K562 (cell line): ENCODE results near the gene TMEM120B. TPM values are rescaled to one million over a fixed set of nuclear protein-coding genes. Genes with fewer than 3 reads are reported as not detected.

Source experiments
- CEBPZ ChIP-seq: fragments of 150-350 bp; IDR thresholded peaks from 2 replicates; pipeline ENCODE4 v1.6.1; 2014; ENCODE audit warnings: low read depth, mild to moderate bottlenecking, low read length, borderline replicate concordance
- HES1 ChIP-seq: fragments of 450-650 bp; IDR thresholded peaks from 2 replicates; pipeline ENCODE4 v1.6.1; 2016; ENCODE audit warnings: low read depth, mild to moderate bottlenecking, moderate library complexity
- JUNB ChIP-seq: fragments of 450-650 bp; formaldehyde crosslinking; conservative IDR thresholded peaks from 2 replicates; pipeline ENCODE4 v1.4.0; 2020; ENCODE audit warnings: mild to moderate bottlenecking
- MEF2D ChIP-seq: conservative IDR thresholded peaks from 2 replicates; pipeline ENCODE4 v1.6.1; 2016; ENCODE audit warnings: low read depth, missing genetic modification characterization, missing compliant biosample characterization
- POLR2A ChIP-seq: fragments of 450-650 bp; conservative IDR thresholded peaks from 2 replicates; pipeline ENCODE4 v1.6.1; 2016
- SIN3A ChIP-seq, 2 experiments: fragments of 150-350 bp in 1 of 2; IDR thresholded peaks; 2 replicates each; pipeline ENCODE4 v1.6.1; 2011 to 2016; ENCODE audit warnings: borderline replicate concordance in 2 of 2, low read depth in 2 of 2, low read length in 2 of 2, mild to moderate bottlenecking in 2 of 2, moderate library complexity in 2 of 2; ENCODE audit not compliant: control insufficient read depth in 1 of 2
- SMARCE1 ChIP-seq: fragments of 450-650 bp; IDR thresholded peaks from 2 replicates; pipeline ENCODE4 v1.7.1; 2016; ENCODE audit warnings: mild to moderate bottlenecking
- SRSF3 ChIP-seq: fragments of 200-400 bp; formaldehyde crosslinking; IDR thresholded peaks from 2 replicates; pipeline ENCODE4 v1.6.1; 2016; ENCODE audit warnings: mild to moderate bottlenecking, low read length, moderate library complexity; ENCODE audit not compliant: insufficient read depth
- STAT6 ChIP-seq: sonication (generic); formaldehyde crosslinking; IDR thresholded peaks from 2 replicates; pipeline ENCODE4 v1.8.1; 2023; ENCODE audit warnings: mild to moderate bottlenecking, missing genetic modification reagents
- TCF15 ChIP-seq: fragments of 250-450 bp; sonication (Bioruptor Pico); IDR thresholded peaks from 2 replicates; pipeline ENCODE4 v1.8.0; 2022; ENCODE audit warnings: moderate library complexity, mild to moderate bottlenecking, inconsistent platforms
- ZBTB17 ChIP-seq: fragments of 450-650 bp; formaldehyde crosslinking; IDR thresholded peaks from 2 replicates; pipeline ENCODE4 v1.4.0; 2020; ENCODE audit warnings: mild to moderate bottlenecking
- ZHX1 ChIP-seq: fragments of 150-350 bp; conservative IDR thresholded peaks from 2 replicates; pipeline ENCODE4 v1.6.1; 2014; ENCODE audit warnings: low read length
- ZNF133 ChIP-seq: fragments of 250-450 bp; sonication (Bioruptor Pico); IDR thresholded peaks from 2 replicates; pipeline ENCODE4 v1.4.0; 2020; ENCODE audit warnings: mild to moderate bottlenecking
- ZNF217 ChIP-seq: sonication (generic); formaldehyde crosslinking; IDR thresholded peaks from 2 replicates; pipeline ENCODE4 v1.8.0; 2022; ENCODE audit warnings: mild to moderate bottlenecking, missing genetic modification reagents
- ZNF398 ChIP-seq: fragments of 250-450 bp; sonication (Bioruptor Pico); IDR thresholded peaks from 2 replicates; pipeline ENCODE4 v1.8.0; 2021; ENCODE audit warnings: moderate library complexity, mild to moderate bottlenecking, inconsistent platforms
- ZNF583 ChIP-seq: fragments of 250-450 bp; sonication (Bioruptor Pico); IDR thresholded peaks from 2 replicates; pipeline ENCODE4 v1.4.0; 2020
- polyA plus RNA-seq, 8 experiments: library from polyadenylated mRNA; depleted of rRNA in 4 of 8; stranded (reverse) in 5 of 8; unstranded in 3 of 8; fragments of >200 nt; fragmentation: Nextera tagmentation in 2 of 8; fragmentation: Illumina TruSeq in 1 of 8; extraction: Ambion mirVana in 2 of 8; extraction: Trizol in 1 of 8; gene quantifications; 2 replicates each; pipeline versions ENCODE4 v1.2.1 to v1.2.3, GENCODE V29; 2011 to 2014; ENCODE audit warnings: inconsistent platforms in 1 of 8, missing spikeins in 1 of 8
- total RNA-seq, 7 experiments: library from RNA; depleted of rRNA in 6 of 7; stranded (reverse); fragments of >200 nt in 6 of 7; fragmentation: Illumina TruSeq in 2 of 7; extraction: Trizol in 2 of 7; gene quantifications; 2 replicates each; pipeline versions ENCODE4 v1.2.1 to v1.2.3, GENCODE V29; 2011 to 2021; ENCODE audit warnings: low replicate concordance in 1 of 7

Gene TMEM120B
- total and polyA plus RNA-seq, 9 of the 15 experiments (the other 6 are each of a cell fraction or from before 2014, with no cell fraction given) = 1.7 to 18.6 (median 7.4) TPM

GRCh38 chr12:121738340-121738858, 25.8 kb downstream of the TMEM120B start (continued):
- TF ChIP-seq CEBPZ (no peak), HES1 (no peak; the same call in 1 of the 2 replicates), SIN3A (IDR thresholded peaks at IDR 0.05; ENCODE audit: borderline replicate concordance in 2 of 2, control insufficient read depth in 1 of 2, low read depth in 2 of 2, low read length in 2 of 2) (no peak), ZHX1 (no peak), ZNF133 (no peak), ZBTB17 (CRISPR knock-in tag) (no peak), STAT6 (no peak), MEF2D (tag) (no peak), SMARCE1 (peak; percentile 89), ZNF398 (CRISPR knock-in tag) (no peak), ZNF583 (CRISPR knock-in tag) (no peak; the same call in 1 of the 2 replicates), POLR2A (no peak), ZNF217 (no peak), JUNB (CRISPR knock-in tag) (no peak), TCF15 (CRISPR knock-in tag) (no peak), SRSF3 (no peak)
